HG03571 (cell line): Measurements from ENCODE around the gene PGM2.
"Not testable (repeated sequence)": the region's sequence is repeated elsewhere in the genome, so short reads cannot be mapped to it uniquely, and the experiment has no call there.

Experiments
- ATAC-seq: cut with Tn5 transposase; IDR thresholded peaks from one replicate; pipeline ENCODE4 v1.9.1; 2021; ENCODE audit not compliant: unreplicated experiment

PGM2 gene

GRCh38 chr4:37826295-37827029 lies at the start of gene PGM2:
TSS of gene PGM2 (plus strand) at chr4:37826686. CDS start at chr4:37826733, 47 bp downstream.
- peak; percentile 96 for ATAC-seq

- ATAC-seq, result no peak
Observed at GRCh38 chr4:37779896-37780295, 46.6 kb upstream of the PGM2 start.

GRCh38 chr4:37780444-37781130 lies 45.9 kb upstream of the PGM2 start:
- ATAC-seq, result no peak

- ATAC-seq, result no peak
Observed at GRCh38 chr4:37781131-37781455, 45.4 kb upstream of the PGM2 start.

GRCh38 chr4:37786267-37786666 lies 40.2 kb upstream of the PGM2 start:
- ATAC-seq, result not testable (repeated sequence)

- not testable (repeated sequence) for ATAC-seq
Observed at GRCh38 chr4:37787883-37788460, 38.5 kb upstream of the PGM2 start.

- no peak for ATAC-seq
Observed at GRCh38 chr4:37788819-37789218, 37.7 kb upstream of the PGM2 start.

GRCh38 chr4:37792241-37792640 lies 34.2 kb upstream of the PGM2 start:
- ATAC-seq, result no peak

GRCh38 chr4:37793562-37793961 lies 32.9 kb upstream of the PGM2 start:
- ATAC-seq, result no peak

- ATAC-seq, result no peak
Observed at GRCh38 chr4:37794056-37794455, 32.4 kb upstream of the PGM2 start.

- ATAC-seq, result no peak
Observed at GRCh38 chr4:37795581-37796195, 30.8 kb upstream of the PGM2 start.

- no peak for ATAC-seq
Observed at GRCh38 chr4:37797374-37797773, 29.1 kb upstream of the PGM2 start.

GRCh38 chr4:37797923-37798322 lies 28.6 kb upstream of the PGM2 start:
- ATAC-seq, result no peak

- ATAC-seq, result no peak
Observed at GRCh38 chr4:37798616-37799015, 27.9 kb upstream of the PGM2 start.

GRCh38 chr4:37799941-37800554 lies 26.4 kb upstream of the PGM2 start:
- no peak for ATAC-seq

- no peak for ATAC-seq
Observed at GRCh38 chr4:37802068-37802666, 24.3 kb upstream of the PGM2 start.

- no peak for ATAC-seq
Observed at GRCh38 chr4:37803348-37803973, 23.0 kb upstream of the PGM2 start.

- no peak for ATAC-seq
Observed at GRCh38 chr4:37805091-37805490, 21.4 kb upstream of the PGM2 start.

- ATAC-seq, result no peak
Observed at GRCh38 chr4:37812713-37813112, 13.8 kb upstream of the PGM2 start.

- ATAC-seq, result no peak
Observed at GRCh38 chr4:37815591-37815990, 10.9 kb upstream of the PGM2 start.

GRCh38 chr4:37816006-37816405 lies 10.5 kb upstream of the PGM2 start:
- ATAC-seq, result no peak
